ENCODE measurements around the gene MEGF11. TPM values are rescaled to one million over a fixed set of nuclear protein-coding genes. Genes with fewer than 3 reads are reported as not detected.

Gene MEGF11
- total RNA-seq, 4 donors from 2014 or later, result 0.87 to 7.3 (median 4.9) TPM

DNA sequence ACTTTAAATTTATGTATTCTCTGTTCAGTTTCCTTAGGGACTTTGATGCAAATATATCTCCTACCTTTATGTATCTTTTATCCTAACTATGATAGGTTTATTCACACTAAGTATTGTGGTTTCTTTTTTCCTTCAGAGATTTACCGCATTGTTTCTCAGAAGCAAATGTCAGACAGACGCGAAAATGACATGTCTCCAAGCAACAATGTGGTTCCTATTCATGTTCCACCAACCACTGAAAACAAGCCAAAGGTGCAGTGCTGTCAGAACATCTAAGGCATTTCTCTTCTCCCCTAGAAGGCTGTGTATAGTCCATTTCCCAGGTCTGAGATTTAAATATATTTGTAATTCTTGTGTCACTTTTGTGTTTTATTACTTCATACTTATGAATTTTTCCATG is 366.0 kb downstream of the MEGF11 start:
- Histone ChIP-seq H3K27me3 (no peaks in the 10 kb centered on the region), H3K4me3 (no peak overlapping the region), H3K9me3 (no peaks in the 10 kb centered on the region), H3K27ac (no peak overlapping the region), H3K36me3 (peaks cover 0 to 66% (median 15%) of the 10 kb centered on the region in 3 donors), H3K4me1 (no peaks in the 10 kb centered on the region)
- DNase-seq (ENCODE audit: low spot score in 2 of 2), result no peak
- WGBS, 2 donors, result 76 to 77% methylated on average over 3 of the region's 3 CpGs
- TF ChIP-seq, protein P1, sequence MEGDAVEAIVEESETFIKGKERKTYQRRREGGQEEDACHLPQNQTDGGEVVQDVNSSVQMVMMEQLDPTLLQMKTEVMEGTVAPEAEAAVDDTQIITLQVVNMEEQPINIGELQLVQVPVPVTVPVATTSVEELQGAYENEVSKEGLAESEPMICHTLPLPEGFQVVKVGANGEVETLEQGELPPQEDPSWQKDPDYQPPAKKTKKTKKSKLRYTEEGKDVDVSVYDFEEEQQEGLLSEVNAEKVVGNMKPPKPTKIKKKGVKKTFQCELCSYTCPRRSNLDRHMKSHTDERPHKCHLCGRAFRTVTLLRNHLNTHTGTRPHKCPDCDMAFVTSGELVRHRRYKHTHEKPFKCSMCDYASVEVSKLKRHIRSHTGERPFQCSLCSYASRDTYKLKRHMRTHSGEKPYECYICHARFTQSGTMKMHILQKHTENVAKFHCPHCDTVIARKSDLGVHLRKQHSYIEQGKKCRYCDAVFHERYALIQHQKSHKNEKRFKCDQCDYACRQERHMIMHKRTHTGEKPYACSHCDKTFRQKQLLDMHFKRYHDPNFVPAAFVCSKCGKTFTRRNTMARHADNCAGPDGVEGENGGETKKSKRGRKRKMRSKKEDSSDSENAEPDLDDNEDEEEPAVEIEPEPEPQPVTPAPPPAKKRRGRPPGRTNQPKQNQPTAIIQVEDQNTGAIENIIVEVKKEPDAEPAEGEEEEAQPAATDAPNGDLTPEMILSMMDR (IDR thresholded peaks at IDR 0.05), result no peak
- no peak for TF ChIP-seq POLR2A (IDR thresholded peaks at IDR 0.05)
- no peak for TF ChIP-seq EP300 (IDR thresholded peaks at IDR 0.05)

DNA sequence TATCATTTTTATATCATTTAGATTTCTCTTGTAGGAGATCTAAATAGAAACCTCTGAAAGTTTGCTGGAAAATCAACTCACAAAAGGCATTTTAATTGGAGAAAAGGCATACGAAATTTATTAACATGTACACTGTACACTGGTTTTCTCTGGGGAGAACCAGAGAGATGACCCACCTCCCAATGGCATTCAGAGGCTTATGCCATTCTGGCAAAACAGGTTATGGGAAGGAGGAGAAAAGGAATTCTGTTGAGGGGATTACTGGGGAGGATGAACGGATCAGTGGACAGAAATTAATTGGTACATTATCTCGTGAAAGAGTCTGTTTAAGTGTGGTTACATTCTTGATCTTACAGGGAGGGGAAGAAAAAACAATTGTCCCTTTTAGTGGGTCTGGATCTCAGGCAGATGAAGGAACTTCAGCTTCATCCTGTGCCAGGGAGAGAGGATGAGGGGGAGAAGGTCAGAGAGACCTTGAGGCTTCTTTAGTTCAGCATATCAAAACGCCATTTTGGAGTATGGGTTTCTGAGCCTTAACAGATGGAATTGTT is 367.8 kb downstream of the MEGF11 start:
- TF ChIP-seq, protein P1 (IDR thresholded peaks at IDR 0.05), result no peak
- TF ChIP-seq POLR2A (IDR thresholded peaks at IDR 0.05) (no peak), EP300 (IDR thresholded peaks at IDR 0.05) (no peak)
- Histone ChIP-seq H3K4me3 (no peak overlapping the region), H3K9me3 (no peaks in the 10 kb centered on the region), H3K36me3 (peaks cover 0 to 66% (median 15%) of the 10 kb centered on the region in 3 donors), H3K4me1 (no peaks in the 10 kb centered on the region), H3K27ac (no peak overlapping the region), H3K27me3 (no peaks in the 10 kb centered on the region)
- WGBS, 2 donors, result 49 to 60% methylated on average over 4 of the region's 4 CpGs
- no peak for DNase-seq (ENCODE audit: low spot score in 2 of 2)

GRCh38 chr15:65884511-65884910 is 369.0 kb downstream of the MEGF11 start:
- H3K36me3 ChIP-seq, result peaks cover 0 to 70% (median 15%) of the 10 kb centered on the region in 3 donors
- DNase-seq (ENCODE audit: low spot score in 2 of 2), result no peak
- H3K27ac ChIP-seq, result no peak overlapping the region
- H3K4me1 ChIP-seq, result no peaks in the 10 kb centered on the region
- H3K9me3 ChIP-seq, result no peaks in the 10 kb centered on the region
- H3K4me3 ChIP-seq, result no peak overlapping the region
- TF ChIP-seq EP300 (IDR thresholded peaks at IDR 0.05), result no peak
- TF ChIP-seq, protein P1 (IDR thresholded peaks at IDR 0.05), result no peak
- no peak for TF ChIP-seq POLR2A (IDR thresholded peaks at IDR 0.05)
- H3K27me3 ChIP-seq, result no peaks in the 10 kb centered on the region

GRCh38 chr15:65883571-65883970 is 370.0 kb downstream of the MEGF11 start:
- no peak for TF ChIP-seq EP300 (IDR thresholded peaks at IDR 0.05)
- TF ChIP-seq, protein P1 (IDR thresholded peaks at IDR 0.05), result no peak
- no peak for TF ChIP-seq POLR2A (IDR thresholded peaks at IDR 0.05)
- no peaks in the 10 kb centered on the region for H3K9me3 ChIP-seq
- WGBS, 2 donors, result 92 to 96% methylated on average over 6 of the region's 6 CpGs
- H3K36me3 ChIP-seq, result peaks cover 0 to 71% (median 15%) of the 10 kb centered on the region in 3 donors
- H3K4me3 ChIP-seq, result no peak overlapping the region
- no peaks in the 10 kb centered on the region for H3K27me3 ChIP-seq
- no peak overlapping the region for H3K27ac ChIP-seq
- no peaks in the 10 kb centered on the region for H3K4me1 ChIP-seq
- DNase-seq (ENCODE audit: low spot score in 2 of 2), result no peak

DNA sequence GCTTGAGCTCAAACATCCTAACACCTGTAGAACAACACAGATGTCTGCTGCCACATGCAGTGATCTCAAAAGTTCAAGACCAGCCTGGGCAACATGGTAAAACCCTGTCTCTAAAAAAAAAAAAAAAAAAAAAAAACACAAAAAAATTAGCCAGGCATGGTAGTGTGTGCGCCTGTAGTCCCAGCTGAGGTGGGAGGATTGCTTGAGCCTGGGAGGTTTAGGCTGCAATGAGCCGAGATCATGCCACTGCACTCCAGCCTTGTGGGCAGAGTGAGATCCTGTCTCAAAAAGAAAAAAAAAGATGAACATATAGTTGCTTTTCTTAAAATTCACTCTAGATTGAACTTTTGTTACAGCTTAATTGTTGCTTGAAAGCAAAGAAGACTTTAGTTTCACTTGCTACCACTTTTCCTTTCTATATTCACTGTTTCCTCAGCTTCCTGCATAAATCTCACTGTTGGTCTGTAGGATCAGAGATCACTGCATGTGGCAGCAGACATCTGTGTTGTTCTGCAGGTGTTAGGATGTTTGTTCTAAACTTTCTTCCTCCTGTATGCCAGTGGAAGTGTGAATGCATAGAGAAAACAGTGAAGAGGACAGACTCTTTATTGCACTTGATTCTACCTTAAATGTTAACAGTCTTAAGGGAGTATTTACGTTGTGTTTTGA is 371.6 kb downstream of the MEGF11 start:
- no peak for TF ChIP-seq POLR2A (IDR thresholded peaks at IDR 0.05)
- TF ChIP-seq, protein P1 (IDR thresholded peaks at IDR 0.05), result no peak
- TF ChIP-seq EP300 (IDR thresholded peaks at IDR 0.05), result no peak
- DNase-seq (ENCODE audit: low spot score in 2 of 2), result no peak
- Histone ChIP-seq H3K9me3 (no peaks in the 10 kb centered on the region), H3K27ac (no peak overlapping the region), H3K36me3 (peaks cover 0 to 70% (median 15%) of the 10 kb centered on the region in 3 donors), H3K4me1 (no peaks in the 10 kb centered on the region), H3K27me3 (no peaks in the 10 kb centered on the region), H3K4me3 (no peak overlapping the region)
- WGBS, 2 donors, result 74 to 77% methylated on average over 3 of the region's 3 CpGs
